Esophagus mucosa (tissue), 1 donor: ENCODE data around the gene DDAH1. TPM values are rescaled to one million over a fixed set of nuclear protein-coding genes. Genes with fewer than 3 reads are reported as not detected.

Experiments
- ATAC-seq: fragments of 200-7000 bp; cut with Tn5 transposase; one replicate; pipeline ENCODE4 v1.9.1; 2020
- total RNA-seq: library from RNA; stranded (reverse); gene quantifications from one replicate; pipeline ENCODE4 v1.2.4, GENCODE V29; 2023
- donor health status: DM: yes; HTN: yes; CAD: no.

The DDAH1 gene
- total RNA-seq, 1 donor from 2014 or later = 11.4 TPM

- ATAC-seq = peak; percentile 30
Observed at GRCh38 chr1:85296980-85297379, 168.0 kb downstream of the DDAH1 start.

- no peak for ATAC-seq
Observed at GRCh38 chr1:85295654-85296053, 169.3 kb downstream of the DDAH1 start.

- ATAC-seq = peak; percentile 80
Observed at GRCh38 chr1:85295006-85295431, 169.9 kb downstream of the DDAH1 start.

DNA sequence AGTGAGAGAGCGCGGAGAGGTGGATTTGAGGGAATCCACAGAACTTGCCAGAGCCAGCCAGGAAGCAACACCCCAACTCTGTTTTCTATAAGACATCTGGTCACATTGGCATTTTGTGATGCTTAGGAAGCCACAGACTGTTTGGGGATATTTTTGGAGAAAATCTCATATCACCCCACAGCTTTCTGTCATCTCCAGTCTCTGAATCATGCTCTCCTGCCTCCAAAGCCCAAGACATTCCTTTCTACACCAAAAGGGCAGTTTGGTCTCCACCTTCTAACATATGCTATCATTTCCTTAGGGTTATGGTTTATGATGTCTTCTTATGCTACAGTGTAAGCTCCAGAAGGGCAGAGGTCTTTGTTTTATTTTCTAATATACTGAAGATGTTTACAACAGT lies 174.1 kb downstream of the DDAH1 start:
- ATAC-seq = no peak

DNA sequence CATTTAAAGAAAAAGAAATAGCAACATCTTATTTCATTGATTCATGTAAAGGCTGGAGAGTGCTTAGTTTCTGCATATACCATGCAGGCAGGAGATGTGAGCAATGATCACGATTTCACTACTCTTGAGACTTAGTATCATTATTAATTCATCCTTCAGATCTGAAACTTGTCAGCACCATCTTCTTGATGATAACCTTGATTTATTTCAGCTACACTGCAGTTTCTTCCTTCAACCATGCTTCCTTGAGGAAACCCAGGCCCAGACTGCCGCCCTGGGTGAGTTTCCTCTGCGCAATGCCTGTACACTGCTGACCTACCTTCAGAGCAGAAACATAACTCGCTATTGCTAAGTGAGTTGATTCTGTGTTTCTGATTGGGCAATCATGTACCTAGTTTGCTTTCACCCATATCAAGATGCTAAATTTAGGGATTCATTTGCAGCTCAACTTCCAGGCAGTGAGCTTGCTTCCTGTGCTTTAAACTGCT lies 175.1 kb downstream of the DDAH1 start:
- ATAC-seq = peak; percentile 71

DNA sequence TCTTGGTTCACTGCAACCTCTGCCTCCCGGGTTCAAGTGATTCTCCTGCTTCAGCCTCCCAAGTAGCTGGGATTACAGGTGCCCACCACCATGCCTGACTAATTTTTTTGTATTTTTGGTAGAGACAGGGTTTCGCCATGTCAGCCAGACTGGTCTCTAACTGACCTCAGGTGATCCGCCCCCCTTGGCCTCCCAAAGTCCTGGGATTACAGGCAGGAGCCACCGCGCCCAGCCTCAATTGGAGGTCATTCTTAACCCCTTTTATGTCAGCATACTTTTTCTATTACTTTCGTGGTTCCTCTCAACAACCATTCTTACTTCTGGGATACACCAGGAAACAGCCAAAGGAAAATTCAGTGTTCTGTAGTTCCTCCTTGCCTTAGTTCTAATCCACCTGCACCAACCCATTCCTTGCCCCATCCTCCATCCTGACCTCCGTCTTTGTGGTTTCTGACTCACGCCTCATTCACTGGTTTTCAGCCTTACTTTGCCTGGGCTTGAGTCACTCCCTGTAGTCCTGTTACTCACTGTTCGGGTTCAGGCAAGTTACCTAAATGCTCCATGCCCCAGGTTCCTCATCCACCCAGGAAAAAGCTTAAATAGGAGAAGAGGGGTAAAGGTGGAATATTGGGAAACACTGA lies 175.6 kb downstream of the DDAH1 start:
- ATAC-seq = peak; percentile 98

DNA sequence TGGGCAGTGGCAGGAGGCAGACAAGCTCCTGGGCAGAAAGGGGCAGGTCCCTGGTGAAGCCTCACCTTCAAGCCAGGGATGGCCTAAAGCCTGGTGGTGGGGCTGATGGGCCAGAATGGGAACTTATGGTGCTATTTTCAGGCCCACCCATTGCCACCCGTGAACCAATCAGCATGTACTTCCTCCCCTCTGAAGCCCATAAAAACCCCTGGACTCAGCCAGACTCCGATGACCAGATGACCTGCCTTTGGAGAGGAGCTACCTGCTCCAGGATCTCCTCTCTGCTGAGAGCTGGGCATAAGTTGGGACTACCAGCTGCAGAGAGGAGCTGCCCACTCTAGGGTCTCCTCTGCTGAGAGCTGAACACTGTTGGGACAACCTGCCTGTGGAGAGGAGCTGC lies 180.8 kb downstream of the DDAH1 start:
- no peak for ATAC-seq

DNA sequence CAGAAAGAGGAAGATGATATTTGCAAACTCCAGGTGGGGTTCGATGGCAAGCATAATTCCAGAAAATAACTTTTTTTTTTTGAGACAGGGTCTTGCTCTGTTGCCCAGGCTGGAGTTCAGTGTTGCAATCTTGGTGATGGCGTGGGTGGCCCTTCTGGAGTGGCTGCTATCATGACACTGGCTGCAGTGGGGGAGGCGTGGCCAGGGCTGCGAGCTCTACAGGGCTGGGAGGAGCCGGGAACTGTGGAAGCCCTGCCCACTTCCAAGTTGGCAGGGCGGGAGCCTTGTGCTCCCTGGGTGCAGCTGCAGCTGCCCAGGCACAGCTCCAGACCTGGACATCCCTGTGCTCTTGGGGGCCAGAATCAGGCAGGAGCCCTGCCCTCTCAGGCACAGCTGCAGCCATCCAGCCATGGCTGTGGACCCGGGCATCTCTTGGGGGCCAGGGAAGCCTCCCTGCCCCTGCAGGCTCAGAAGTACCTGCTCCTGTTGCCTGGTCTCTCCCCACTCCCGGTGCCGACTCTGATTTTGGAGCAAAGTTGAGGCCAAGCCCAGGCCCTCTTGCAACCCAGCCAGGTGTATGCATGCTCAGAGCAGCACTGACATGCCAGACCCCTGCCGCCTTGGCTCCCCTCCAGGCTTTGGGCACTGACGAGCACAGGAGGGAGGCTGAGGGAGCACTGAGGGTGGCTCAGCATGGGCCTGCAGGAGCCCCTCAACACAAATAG lies 181.3 kb downstream of the DDAH1 start:
- ATAC-seq = peak; percentile 85

- no peak for ATAC-seq
Observed at GRCh38 chr1:85282424-85282823, 182.5 kb downstream of the DDAH1 start.

DNA sequence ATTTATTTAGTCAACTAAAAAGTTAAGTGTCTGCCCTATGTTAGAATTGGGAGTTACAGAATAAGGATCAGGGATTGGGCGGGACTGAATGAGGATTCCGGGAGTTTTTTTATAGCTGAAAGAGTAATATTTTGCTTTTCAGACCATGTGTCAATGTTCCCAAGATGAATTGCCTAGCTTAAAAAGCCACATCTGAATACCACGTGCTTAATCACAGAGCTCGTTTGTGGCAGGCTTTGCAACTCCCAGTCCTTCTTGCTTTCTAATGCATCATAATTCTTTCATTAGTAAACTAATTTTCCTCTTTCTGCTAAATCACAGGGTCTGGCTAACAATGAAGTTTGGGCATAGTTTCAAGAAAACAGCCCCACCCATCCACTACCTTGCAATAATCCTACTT lies 184.3 kb downstream of the DDAH1 start:
- no peak for ATAC-seq

DNA sequence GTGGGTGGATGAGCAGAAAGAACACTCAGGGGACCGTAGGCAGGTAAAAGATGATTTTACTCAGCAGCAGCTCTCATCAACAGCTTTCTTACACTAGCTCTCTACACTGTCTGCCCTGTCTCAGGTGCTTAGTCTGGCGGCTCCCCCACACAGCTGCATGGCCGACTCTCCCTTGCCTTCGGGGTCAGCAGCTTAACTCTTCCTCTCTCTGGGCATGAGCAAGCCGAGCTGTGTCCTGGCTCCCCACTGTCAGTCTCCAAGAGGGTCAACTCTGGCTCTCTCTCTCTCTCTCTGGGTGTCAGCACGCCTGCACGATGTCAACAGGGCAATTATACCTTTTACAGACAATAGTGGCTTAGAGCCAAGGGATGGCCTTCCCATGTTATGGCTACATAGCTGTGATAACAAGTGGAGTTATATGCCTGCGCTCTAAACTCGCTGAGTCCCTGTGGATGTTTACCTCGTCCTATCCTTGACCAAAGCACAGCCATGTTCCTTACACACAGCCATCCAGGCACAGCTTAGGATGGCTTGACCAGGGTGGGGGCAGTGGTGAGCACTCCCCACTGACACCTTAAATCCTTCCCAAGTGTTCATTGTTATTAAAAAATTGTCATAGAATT lies 185.4 kb downstream of the DDAH1 start:
- no peak for ATAC-seq

- ATAC-seq = peak; percentile 55
Observed at GRCh38 chr1:85278853-85279314, 186.1 kb downstream of the DDAH1 start.

DNA sequence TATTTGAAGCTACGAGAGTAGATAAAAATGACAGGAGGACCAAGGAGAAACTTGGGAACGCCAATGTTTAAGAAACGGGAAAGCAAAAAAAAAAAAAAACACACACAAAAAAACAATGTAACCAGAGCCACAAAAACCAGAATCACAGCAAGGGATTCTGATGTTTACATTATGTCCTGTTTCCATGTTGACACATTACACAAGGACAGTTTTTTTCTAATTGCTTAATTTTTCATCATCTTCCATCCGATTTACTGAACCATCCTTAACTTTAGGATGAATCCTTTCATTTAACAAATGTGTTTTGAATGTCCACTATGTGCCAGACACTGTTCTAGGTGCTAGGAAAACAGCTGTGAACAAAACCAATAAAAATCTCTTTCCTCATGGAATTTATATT lies 187.2 kb downstream of the DDAH1 start:
- no peak for ATAC-seq

DNA sequence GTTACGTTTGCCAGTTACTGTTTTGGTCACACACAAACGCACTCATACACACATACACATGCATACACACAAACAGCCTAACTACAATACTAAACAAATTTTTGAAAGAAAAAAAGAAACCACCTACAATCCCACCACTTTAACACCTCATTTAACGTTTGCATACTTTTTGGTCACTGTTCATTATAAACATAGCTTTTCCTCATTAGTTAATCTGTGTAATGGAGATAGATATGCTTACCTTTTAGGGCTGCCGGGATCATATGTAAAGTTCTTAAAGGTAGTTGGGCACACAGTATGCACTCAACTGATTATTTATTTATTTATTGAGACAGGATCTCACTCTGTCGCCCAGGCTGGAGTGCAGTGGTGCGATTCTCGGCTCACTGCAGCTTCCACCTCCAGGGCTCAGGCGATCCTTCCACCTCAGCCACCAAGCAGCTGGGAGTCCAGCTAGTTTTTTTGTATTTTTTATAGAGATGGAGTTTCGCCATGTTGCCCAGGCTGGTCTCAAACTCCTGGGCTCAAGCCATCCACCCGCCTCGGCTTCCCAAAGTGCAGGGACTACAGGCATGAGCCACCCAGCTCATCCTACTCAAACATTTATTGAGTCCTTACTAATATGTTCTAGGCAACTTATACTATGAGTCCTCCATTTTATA lies 187.8 kb downstream of the DDAH1 start:
- ATAC-seq = no peak

- peak; percentile 96 for ATAC-seq
Observed at GRCh38 chr1:85276215-85276977, 188.6 kb downstream of the DDAH1 start, which contains the start of gene BCL10. TSS of gene BCL10 (minus strand) at chr1:85276632. CDS start at chr1:85276352, 280 bp downstream.

DNA sequence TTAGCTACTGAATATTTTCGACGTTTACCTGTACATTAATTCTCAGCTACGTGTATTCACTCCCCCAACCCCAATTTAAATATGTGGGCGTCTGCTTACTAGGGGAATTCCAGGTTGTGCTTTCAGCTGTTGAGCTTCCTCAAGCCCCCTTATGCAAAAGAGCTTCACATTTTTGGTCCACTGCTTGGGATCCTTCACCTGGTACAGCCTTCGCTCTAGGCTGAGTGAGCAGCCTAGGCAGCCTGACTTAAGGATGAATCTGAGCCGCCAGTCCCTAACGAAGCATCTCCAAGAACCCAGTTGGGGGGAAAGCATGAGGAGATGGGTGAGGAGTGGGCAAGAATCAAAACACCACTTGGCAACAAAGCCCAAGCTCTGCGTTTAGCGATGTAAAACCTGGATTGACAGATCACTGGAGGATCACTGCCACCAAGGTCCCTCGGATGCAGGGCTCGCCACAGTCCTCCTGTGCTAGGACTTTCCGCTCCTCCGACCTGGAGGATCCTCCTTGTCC lies 189.2 kb downstream of the DDAH1 start:
- ATAC-seq = no peak

GRCh38 chr1:85274969-85275453 lies 189.9 kb downstream of the DDAH1 start:
- peak; percentile 42 for ATAC-seq

GRCh38 chr1:85273397-85273796 lies 191.6 kb downstream of the DDAH1 start:
- no peak for ATAC-seq

DNA sequence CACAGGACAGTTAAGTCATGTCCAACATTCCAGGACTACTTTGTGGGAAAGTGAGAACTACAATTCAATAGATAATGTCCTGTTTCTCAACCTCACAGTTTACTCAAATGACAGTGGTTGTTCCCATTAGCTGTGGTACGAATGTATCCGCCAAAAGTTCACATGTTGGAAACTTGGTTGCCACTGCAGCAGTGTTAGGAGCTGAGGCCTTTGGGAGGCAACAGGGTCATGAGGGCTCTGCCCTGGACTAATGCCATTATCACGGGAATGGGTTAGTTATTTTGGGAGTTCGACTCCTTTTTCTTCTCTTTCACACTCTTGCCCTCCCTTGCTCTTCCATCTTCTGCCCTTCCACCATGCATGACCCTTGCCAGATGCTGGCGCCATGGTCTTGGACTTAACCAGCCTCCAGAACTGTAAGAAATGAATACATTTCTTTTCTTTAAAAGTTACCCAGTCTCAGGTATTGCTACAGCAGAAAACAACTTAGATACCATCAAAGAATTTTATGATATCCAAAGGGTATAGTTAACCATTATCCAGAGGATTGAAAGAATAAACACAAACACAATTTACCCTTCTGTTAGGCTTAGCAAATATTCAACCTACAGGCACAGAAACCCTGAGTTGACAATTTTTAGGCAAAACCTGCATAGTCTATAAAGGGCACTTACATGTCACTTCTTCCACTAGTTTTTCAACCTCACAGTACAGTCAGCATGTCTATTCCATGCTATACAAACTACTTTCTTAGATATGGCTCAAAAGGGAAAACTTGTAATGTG lies 196.0 kb downstream of the DDAH1 start:
- ATAC-seq = no peak
